GM19324 (cell line): ENCODE data around the gene ZNF511.

Experiments used
- ATAC-seq: cut with Tn5 transposase; IDR thresholded peaks from one replicate; pipeline ENCODE4 v1.9.1; 2021; ENCODE audit warnings: mild to moderate bottlenecking, moderate library complexity; ENCODE audit not compliant: unreplicated experiment, low FRiP score

Gene ZNF511

DNA sequence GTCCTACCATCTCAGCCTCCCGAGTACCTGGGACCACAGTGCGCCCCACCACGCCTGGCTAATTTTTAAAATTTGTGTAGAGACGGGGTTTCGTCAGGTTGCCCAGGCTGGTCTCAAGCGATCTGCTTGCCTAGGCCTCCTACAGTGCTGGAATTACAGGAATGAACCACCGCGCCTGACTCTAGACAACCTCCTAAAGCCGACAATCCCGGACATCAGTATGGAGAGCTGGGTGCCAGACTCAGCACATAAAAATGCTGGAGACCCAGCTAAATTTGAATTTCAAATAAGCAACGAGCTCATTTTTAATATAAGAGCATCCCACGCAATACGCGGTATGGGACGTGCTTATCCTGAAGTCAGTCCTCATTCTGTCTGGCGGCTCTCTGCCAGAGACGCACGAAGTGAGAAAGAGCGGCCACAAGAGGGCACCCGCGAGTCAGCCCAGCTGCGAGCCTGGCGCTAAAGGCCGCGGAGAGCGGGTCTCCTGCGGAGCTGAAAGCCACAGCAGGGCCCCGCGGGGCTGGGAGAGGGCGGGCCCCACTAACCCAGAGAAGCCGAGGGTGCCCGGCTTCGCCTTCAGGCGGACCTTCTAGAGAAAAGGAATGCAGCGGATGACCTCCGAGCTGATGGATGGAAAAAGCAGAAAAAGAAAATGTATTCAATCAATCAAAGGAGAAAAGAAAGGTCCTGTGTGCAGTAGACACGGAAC, 20.9 kb downstream of the ZNF511 start:
- peak; percentile 77 for ATAC-seq

DNA sequence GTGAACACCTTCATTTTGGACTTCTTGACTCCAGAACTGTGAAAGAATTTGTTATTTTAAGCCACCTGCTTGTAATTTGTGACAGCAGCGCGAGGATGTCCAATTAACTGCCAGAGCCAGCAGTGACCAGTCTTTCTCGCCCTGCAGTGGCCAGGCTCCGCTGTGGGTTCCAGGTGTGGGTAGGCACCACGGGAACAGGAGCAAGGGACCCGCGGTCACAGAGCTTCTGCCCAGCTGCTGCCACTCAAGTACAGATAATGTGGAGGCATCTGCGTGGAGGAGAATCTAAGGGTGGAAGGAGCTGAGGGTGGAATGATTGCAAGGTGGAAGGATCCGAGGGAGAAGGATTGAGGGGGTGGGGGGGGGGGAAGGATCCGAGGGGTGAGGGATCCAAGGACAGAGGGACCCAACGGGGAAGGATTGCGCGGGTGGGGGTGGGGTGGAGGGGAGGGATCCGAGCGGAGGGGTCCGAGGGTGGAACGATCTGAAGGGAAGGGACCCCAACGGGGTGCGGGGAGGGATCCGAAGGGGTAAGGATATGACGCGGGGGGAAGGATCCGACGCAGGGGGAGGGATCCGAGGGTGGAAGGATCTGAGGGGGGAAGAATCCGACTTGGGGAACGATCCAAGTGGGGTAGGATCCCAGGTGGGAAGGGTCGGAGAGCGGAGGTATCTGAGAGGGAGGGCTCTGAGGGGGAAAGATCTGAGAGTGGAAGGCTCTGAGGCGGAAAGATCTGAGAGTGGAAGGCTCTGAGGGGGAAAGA, 24.4 kb downstream of the ZNF511 start:
- ATAC-seq: no peak

DNA sequence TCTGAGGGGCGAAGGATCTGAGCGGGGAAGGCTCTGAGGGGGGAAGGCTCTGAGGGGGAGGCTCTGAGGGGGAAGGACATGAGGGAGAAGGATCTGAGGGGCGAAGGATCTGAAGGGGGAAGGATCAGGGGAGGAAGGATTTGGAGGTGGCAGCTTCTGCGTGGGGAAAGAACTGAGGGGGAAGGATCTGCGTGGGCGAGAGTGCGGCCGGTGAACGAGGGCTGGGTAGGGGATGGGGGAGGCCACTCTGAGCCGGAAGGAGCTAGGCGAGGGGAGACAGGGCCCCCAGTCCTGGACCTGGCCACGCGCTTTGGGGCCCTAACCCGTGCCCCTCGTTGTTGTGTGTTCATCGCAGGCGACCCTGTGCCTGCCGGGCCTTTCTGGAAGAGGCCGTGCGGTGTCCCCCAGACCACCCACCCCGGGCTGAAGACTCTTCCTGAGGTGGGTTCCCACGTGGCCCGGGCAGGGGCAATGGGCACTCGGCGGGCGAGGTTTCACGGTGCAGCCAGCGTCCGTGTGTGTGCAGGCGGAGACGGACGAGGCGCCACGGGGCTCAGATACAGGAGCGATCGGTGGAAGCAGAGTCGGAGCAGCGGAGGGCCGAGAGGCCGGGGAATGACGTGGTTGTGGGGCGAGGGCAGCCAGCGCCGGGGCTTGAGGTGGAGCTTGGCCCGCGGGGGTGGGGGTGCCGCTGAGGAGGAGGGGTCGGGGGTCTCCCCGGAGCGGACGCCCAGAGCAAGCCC, 26.0 kb downstream of the ZNF511 start:
- no peak for ATAC-seq

DNA sequence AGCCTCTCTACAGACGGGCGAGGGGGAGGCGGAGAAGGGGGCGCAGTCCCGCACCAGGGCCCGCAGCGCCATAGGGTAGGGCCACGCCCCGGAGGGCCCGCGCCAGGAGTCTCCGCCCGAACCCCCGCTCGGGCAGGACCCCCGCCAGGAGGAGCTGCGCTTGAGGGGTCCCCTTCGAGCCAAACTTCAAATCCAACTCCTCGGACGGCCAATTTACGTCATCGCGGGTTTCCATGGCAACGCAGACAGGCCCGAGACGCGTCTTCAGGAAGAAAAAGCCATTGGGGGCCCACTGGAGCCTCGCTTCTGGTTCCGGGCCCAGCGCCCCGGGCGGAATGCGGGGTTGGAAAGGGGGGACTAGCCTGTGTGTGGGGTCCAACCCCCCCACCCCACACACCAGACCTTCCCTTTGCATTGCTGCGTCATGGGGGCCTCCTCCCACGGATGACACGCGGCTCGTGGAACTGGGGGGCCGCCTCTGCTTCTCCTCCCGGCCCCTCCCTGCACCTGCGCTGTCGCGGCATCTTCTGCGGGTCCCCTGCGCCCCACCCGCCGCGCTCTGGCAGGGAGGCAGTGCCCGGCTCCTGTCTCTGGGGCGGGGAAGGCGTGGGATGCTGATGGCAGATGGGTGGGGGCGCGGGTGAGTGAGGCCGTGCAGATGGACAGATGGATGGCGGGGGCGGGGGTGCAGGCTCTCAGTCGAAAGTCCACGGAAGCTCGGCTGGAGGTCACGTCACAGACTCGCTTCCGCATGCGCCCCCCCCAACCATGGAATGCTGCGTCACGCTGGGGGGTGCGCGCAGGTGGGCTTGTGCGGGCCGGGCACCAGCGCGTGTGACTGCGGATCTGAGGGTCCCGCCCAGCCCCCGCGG, 26.8 kb downstream of the ZNF511 start:
- ATAC-seq: no peak

DNA sequence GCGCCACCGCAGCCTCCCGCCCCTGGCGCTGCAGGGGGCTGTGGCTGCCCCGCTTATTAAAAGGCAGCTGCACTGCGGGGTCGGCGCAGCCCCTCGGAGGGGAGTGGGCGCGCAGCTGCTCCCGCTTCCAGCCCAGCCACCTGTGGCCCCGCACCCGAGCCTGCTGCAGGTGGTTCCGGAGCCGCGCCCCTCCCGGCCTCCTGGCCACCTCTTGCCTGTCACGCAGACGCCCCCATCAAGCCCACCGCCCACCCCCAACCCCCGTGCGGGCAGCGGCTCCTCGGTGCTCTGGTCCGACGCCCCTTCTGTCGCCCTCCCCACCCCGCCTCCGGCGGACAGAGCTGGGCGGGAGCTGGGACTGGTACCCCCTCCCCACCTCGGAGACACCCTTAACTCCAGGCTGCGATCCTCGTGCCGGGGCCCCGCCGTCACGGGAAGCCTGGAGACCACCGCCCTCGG, 27.4 kb downstream of the ZNF511 start:
- ATAC-seq: no peak

DNA sequence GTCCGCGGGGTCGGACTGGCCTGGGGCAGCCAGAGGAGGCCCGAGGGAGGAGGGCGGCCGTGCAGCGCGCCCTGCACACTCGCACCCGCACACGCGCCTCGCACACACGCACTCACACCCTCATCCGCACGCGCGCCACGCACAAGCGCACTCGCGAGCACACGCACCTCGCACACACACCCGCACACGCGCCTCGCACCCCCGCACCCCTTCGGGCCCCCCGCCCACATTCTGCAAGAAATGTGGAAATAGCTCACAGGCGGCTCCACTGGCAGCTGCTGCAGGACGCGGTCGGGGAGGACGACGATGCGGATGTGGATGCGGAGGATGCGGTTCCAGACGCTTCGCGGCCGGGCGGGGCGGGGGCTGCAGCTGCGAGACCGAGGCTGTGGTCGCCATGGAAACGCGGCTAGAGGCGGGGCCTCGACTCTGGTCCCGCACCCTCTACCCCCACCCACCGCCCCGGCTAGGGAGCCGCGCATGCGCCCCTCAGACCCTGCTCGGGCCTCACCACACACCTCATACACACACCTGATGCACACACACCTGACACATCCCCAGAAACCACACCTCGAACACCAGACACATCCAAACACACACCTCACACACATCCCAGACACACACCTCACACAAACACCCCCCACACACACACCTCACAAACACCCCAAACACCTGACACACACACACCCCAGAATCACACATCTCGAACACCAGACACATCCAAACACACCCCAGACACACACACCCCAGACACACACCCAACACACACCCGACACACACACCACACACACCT, 28.1 kb downstream of the ZNF511 start, which contains the start of gene CALY:
CALY (minus strand) TSS at position 320 of the 793 bp plus-strand sequence. CDS start 7,907 bp downstream, outside the sequence.
- no peak for ATAC-seq

DNA sequence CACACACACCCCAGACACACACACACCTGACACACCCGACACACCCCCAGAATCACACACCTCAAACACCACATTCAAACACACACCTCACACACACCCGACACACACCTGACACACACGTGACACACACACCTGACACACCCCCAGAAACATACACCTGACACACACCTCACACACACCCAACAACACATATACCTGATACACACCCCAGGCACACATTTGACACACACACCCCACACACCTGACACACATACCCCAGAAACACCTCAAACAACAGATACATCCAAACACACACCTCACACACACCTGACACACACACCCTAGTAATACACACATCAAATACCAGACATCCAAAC, 28.6 kb downstream of the ZNF511 start:
- no peak for ATAC-seq

DNA sequence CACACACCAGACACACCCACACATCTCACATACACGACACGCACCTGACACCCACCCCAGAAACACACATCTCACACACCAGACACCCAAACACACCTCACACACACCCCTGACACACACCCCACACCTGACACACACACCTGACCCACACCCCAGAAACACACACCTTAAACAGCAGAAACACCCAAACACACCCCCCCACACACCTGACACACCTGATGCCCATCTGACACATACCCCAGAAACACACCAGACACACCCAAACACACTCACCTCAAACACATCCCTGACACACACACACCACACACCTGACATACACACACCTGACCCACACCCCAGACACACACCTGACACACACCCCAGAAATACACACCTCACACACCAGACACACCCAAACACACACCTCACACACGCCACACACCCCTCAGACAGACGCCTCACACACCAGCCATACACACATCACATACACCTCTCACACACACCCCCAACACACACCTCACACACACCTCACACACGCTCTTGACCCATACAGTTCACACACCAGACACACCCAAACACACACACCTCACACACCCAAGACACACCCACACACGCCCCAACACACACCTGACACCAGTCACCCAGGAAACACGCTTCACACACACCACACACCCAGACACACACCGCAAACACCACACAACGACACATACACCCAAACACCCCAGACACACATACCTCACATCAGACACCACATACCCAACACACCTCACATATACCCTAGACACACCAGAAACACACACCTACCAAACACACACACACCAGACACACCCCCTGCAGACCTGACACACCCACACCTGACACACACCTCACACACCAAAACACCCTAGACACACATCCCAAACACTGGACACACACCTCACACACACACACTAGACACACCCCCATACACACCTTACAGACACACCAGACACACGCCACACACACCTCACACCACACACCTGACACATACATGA, 29.7 kb downstream of the ZNF511 start:
- ATAC-seq: no peak

DNA sequence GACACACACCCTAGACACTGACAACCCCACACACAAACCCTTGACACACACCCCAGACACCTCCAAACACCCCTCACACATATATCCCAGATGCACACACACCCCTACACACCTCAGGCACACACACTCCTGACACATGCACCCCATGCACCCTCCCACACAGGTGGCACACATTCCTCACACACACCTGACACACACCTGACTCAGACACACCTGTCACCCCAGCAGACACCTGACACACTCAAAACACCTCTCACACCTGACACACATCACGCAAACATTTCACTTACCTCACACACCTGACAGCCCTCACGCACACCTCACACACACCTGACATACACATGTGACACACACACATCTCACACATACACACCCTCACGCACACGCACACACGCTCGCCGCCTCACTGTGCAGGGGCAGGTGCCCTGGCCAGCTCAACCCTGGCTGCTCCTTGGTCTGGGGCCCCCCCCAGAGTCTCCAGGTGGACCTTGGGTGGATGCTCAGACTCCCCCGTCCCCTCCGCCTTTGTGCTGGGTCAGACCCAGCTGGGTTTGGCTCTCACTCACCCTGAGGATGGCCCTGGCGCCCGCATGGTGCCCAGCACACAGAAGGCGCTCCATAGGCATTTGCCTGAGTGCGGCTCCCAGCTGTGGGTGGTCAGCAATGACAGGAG, 31.1 kb downstream of the ZNF511 start:
- ATAC-seq: no peak

DNA sequence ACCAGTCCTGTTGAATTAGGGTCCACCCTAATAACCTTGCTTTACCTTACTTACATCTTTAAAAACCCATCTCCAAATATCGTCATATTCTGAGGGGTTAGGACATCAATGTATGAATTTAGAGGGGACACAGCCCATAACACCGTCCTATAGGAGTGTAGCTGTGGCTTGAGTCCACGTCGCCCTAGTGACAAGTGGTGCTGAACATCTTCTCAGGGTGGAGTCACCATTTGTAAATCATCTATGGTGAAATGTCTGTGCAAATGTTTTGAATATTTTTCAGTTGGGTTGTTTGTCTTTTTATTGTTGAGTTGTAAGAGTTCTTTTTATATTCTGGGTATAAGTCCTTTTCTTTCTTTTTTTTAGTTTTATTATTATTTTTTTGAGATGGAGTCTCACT, 33.3 kb downstream of the ZNF511 start:
- ATAC-seq: no peak

DNA sequence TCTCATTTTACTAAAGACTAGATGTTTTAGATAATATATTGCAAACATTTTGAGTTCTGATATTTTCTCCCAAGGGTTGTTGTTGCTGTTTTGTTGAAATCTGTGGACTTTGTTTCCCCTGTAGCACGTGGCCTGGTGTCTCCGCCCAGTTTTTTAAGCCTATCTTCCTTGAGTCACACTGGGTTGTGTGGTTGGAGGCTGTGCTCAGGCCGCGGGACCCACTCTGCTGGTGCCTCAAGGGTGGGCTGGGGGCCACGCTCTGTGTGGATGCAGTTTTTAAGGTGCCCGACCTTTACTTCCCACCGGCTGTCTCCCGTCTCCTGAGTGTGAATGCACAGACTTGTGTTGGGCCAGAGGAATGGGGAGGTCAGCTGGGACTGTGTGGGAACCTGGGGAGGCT, 34.2 kb downstream of the ZNF511 start:
- ATAC-seq: no peak

DNA sequence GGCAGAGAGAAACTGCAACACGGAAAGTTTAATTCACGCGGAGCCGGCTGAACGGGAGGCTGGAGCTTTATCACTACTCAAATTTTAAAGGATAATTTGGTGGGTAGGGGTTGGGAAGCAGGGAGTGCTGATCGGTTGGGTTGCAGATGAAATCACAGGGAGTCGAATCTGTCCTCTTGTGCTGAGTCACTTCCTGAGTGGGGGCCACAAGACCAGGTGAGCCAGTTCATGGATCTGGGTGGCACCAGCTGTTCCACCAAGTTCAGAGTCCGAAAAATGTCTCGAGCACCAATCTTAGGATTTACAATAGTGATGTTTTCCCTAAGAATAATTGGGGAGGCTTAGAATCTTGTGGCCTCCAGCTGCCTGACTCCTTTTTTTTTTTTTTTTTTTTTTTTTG, 34.8 kb downstream of the ZNF511 start:
- ATAC-seq: no peak

DNA sequence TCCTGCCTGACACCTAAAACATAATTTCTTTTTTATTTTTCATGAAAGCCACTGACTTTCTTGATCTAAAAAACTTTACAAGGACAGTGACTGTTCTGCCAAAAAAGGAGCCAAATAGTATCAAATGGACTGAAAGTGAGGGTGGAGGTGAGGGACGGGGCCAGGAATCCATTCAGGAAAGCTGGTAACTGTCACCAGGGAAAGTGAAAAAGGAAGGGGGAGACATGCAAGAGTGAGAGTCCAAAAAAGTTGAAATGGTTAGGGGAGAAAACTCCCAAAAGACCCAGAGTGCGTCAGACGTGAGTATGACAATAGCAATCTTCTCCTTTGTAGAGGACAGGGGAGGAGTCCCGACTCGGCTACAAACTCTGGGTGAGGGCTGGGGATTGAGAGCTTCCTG, 35.5 kb downstream of the ZNF511 start:
- no peak for ATAC-seq

DNA sequence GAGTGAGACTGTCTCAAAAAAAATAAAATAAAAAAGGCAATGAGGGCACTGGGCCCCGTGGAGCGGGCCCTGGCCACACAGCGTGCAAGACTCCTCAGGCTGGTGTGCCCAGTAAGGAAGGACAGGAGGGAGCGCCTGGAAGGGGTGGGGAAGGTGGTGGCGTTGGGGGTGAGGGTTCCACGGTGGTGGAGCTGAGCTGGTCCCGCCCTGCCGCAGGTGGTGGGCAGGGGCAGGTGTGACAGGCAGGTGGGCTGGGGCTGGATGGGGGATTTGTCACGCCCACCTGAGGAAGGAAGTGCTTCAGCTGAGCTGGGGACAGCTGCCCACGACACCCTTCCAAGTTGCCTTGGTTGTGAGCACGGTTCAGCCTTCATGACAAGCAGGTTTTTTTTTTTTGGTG, 37.7 kb downstream of the ZNF511 start:
- ATAC-seq: no peak

DNA sequence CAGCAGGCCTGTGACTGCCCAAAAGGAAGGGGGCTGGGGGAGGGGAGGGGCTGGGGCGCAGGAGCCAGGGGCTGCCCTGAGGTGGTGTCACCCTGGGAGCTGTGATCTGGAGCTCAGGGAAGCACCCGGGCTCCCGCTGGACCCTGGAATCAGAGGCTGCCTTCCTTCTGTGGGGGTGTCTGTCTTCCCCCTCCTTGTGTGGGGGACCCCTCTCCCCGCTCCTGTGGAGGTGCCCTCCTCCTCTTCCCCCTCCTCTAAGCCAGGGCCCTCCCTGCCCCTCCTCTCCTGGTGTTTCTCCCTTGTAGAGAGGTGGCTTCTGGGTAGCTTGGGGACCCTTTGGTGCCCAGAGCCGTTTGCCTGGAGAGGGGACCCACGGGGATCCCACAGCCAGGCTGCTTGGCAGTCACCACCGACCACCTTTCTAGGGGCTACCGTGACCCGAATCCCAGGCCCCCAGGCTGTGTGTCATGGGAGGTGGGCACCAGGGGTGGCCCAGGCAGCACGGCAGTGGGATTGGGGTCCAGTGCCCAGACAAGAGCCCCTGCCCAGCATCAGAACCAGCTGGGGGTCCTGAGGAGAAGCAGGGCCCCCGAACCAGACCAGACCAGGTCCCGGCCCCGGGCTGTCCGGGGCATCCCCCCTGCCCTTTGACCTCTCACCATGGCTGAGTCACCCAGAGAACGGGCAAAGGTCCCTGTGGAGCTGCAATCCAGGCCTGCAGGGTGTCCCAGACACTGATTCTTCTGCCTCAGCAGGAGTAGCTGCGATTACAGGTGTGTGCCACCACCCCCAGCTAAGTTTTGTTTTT, 39.2 kb downstream of the ZNF511 start:
- ATAC-seq: no peak

DNA sequence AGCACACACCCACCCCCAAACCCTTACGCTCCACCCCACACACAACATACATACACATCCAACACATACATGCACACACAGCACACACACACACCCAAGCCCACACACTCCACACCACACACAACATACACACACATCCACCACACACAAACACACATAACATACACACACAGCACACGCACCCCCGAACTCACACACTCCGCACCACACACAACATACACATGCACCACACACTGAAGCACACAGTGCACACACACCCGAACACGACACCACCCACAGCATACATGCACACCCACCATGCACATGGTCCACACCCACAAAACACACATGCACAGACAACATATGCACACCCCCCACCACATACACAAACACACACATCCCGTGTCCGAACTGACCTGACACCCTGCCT, 40.5 kb downstream of the ZNF511 start:
- ATAC-seq: no peak

DNA sequence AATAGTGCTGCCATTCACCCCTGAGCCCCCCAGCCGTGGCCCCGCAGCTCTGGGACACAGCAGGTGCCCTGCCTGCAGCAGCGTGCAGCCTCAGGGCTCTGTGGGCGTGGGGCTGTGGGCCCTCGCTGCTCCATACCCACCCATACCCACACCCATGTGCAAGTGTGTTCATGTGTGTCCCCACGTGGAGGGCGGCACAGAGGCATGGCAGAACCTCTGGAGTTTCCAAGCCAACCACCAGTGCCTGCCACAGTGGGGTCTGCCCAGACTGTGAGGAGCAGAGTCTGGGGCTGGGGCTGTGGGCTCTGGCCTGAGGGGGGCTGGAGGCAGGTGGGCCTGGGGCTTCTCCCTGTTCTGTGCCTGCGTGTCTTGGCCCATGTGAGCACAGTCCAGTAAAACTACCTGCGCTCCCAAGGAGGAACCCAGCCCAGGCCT, 40.9 kb downstream of the ZNF511 start:
- ATAC-seq: no peak
